Epidermal melanocyte (primary cell): ENCODE results near the gene MUS81.

Experiments
- DNase-seq: peaks from one replicate; pipeline ENCODE4 v3.0.0; 2011; ENCODE audit warnings: low spot score; ENCODE audit not compliant: insufficient read length

MUS81 gene

DNA sequence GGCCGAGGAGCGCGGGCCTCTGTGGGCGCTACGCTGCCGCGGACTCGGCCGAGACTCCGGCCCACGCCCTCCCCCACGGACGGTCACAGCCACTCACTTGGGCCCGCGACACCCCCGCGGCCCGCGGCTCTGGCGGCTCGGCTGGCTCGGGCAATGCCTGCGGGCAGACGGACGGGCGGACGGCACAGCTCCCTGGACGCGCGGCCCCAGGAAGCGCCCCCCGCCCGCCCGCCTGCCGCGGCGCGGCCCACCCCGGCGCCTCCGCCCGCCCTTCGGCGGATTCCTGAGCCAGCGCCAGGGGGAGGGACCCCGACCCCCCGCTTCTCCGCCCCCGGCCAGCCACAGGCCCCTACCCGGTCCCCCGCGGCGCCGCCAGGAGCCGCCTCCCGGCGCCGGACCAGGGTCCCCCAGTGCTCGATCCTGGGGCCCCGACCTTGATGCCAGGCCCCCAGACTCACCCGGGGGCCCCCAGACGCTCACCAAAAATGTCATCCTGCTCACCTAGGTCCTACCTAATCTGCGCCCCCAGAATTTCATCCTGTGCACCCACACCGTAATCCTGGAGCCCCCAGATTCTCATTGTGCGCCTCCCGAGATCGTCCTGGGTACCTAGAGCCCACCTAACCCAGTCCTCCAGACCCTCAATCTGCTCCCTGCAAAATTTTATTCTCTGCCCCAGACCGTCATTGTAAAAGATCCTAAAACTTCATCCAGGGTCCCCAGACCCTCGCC, 12.5 kb downstream of the MUS81 start, which contains the start of gene EFEMP2:
Gene EFEMP2, minus strand, starts transcription at position 215 of the 732 bp plus-strand sequence. CDS start 446 bp downstream, outside the sequence.
- no peak for DNase-seq

DNA sequence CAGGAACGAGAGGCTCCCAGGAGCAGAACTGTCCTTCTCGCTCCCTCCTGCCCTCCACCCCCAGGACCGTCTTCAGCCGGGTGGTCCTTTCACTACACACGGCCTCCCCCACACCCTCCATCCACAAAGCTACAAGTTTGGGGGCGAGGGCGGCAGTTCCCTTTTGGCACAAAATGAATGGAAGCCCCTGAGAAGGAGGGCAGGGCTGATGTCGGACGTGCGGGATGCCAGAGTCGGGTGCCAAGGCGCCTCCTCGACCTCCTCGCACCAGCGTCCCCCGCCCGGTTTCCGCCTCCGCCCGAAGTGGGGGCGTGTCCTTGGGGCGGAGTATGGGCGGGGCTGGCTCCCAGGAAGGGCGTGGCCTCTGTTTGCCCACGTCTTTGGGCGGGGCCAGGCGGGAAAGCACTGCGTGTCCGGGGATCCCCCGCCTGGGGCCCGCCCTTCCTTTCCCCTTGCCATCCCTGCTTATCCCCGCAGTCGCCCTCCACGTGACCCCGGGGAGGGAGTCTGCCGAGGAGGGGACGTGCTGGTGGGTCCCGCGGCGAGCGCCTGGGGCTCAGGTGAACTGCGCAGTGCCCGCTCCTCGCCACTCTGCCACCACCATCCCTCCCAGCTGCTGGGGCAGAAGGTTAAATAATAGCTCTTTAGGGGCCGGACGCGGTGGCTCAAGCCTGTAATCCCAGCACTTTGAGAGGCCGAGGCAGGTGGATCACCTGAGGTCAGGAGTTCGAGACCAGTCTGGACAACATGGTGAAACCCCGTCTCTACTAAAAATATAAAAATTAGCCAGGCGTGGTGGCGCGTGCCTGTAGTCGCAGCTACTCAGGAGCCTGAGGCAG, 13.3 kb downstream of the MUS81 start:
- DNase-seq = peak; percentile 92

DNA sequence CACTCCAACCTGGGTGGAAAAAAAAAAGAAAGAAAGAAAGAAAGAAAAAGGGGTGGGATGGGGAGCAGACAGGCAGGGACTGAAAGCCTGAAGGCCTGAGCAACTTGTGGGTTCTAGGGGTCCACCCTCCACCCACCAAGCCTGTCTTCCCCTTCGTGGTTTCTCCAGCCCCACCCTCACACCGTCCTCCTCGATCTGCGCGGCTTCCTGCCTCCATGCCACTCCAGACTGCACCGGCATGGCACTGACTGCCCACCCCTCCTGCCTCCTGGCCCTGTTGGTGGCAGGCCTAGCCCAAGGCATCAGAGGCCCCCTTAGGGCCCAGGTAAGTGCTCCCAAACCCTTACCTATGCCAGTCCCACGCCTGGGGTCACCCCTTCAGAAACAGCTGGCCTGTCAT, 19.4 kb downstream of the MUS81 start, which contains the start of gene CTSW:
Gene CTSW, plus strand, starts transcription at position 221 of the 400 bp plus-strand sequence. Its CDS starts 18 bp downstream, at position 239.
- no peak for DNase-seq

DNA sequence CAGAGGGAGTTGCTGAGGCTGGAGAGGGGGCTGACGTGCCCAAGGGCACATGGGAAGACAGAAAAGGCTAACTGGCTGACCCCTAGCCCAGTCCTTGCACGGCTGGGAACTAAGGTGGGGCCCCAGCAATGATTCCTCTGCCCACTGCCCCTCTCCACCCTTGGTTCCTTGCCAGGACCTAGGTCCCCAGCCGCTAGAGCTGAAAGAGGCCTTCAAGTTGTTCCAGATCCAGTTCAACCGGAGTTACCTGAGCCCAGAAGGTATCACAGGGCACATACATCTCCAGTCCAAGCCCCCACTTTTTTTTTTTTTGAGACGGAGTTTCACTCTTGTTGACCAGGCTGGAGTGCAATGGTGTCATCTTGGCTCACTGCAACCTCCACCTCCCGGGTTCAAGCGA, 19.8 kb downstream of the MUS81 start:
- no peak for DNase-seq

DNA sequence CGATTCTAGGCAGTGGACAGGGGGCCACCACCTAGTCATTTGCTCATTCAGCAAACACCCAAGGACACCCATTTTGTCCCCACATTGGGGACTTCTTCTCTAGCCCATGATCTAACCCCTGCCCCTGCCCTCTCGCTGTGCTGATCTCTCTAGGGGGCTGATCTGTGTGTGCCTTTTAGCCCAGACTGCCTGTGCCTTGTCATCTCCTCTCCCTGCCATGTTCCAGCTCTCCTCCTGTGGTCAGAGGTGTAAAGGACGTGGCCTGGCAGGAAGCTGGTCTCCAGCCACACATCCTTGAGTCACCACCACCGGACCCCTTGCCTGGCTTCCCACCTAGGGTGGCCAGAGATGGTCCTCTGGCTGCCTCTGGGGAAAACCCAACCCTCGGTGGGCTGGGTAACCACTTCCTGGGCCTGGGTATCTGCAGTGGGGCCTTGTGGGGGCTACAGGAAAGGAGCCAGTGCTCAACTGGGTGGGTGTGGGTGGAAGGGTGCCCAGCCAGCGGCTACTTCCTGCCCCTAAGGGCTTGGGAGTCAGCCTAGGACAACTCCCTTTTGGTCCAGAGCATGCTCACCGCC, 20.7 kb downstream of the MUS81 start:
- no peak for DNase-seq

DNA sequence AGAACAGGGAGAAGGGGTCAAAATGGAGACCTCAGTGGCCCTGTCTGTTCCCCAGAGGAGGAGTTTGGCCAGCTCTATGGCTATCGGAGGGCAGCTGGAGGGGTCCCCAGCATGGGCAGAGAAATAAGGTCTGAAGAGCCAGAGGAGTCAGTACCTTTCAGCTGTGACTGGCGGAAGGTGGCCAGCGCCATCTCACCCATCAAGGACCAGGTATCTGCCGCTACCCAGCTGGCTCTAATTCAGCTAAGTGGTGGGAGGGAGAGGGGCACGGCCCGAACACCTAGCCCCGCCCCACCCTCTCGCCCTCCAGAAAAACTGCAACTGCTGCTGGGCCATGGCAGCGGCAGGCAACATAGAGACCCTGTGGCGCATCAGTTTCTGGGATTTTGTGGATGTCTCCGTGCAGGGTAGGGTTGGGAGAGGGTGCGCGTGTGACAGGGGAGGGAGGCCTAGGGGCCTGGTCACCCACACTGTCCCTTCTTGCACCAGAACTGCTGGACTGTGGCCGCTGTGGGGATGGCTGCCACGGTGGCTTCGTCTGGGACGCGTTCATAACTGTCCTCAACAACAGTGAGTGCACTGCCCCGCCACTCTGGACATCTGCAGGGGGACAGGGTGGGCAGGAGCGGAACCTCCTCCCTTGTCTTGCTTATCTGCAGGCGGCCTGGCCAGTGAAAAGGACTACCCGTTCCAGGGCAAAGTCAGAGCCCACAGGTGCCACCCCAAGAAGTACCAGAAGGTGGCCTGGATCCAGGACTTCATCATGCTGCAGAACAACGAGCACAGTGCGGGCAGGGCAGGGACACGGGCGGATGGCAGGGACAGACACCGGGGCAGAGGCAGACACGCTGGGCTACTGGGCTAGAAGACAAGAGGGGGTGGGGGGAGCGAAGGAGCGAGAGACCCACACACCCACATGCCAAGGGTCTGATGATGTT, 22.2 kb downstream of the MUS81 start:
- no peak for DNase-seq

DNA sequence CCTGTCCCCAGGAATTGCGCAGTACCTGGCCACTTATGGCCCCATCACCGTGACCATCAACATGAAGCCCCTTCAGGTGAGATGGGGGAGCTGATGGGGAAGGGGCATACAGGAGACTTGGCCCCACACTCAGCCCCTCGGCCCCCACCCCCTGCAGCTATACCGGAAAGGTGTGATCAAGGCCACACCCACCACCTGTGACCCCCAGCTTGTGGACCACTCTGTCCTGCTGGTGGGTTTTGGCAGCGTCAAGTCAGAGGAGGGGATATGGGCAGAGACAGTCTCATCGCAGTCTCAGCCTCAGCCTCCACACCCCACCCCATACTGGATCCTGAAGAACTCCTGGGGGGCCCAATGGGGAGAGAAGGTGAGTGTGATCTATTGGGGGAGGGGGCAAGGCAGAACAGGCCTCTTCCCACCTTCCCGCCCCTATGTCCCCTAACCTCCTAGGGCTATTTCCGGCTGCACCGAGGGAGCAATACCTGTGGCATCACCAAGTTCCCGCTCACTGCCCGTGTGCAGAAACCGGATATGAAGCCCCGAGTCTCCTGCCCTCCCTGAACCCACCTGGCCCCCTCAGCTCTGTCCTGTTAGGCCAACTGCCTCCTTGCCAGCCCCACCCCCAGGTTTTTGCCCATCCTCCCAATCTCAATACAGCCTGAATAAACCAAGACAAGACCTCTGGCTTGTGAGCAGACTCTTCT, 23.0 kb downstream of the MUS81 start:
- DNase-seq = no peak

DNA sequence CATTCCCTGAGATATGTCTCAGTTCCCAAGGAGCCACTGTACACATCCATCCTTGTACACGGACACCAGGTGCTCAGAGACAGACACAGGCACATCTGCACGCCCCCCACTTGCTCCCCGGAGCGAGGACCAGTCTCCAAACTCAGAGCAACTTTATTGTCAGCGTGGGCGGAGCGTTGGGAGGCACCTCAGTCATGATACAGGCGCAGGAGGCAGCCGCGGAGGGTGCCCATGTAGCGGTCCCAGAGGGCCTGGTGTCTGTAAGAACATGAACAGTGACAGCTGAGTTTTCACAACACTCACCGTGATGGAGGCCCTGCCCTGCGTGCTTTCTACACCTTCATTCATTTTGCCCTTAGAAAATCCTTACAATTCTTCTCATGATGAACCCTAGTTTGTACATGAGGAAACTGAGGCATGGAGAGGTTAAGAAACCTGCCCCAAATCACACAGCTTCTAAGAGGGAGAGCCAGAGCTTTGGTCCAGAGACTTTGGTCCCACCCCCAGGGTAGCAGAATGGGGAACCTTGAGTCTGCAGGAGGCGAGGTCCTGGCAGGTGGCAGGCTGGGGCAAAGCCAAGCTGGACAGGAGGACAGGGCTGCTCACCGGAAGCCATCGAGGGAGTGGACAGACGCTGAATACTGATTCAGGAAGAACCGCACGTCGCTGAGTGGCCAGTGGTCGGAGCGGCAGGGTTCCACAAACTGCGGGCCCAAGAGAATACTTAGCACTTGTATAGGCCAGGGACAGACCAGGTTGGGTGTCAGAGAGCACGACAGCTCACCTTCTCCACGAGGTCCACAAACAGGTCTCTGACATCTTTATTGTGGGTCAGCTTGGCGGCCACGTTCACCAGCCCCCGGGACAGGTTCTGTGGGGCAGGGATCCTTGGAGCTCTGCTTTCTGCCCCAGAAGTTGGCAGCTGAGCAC, 23.8 kb downstream of the MUS81 start:
- no peak for DNase-seq

DNA sequence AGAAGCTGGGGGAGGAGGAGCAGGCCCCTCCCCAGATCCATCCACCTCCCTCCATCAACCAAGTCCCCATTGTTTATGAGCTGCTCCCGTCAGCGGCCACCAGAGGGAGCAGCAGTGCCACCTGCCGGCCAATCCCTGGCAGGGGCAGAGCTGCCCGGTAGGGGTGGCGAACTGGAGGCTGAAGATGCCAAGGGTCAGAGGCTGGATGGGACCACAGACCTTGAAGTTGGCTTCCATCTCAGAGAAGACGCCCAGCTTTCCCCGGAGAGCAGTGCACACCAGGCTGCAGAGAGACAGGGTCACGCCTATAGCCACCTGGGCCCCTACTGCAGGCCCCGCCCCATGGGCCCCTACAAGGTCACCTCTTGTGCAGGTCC, 24.5 kb downstream of the MUS81 start:
- peak; percentile 83 for DNase-seq

DNA sequence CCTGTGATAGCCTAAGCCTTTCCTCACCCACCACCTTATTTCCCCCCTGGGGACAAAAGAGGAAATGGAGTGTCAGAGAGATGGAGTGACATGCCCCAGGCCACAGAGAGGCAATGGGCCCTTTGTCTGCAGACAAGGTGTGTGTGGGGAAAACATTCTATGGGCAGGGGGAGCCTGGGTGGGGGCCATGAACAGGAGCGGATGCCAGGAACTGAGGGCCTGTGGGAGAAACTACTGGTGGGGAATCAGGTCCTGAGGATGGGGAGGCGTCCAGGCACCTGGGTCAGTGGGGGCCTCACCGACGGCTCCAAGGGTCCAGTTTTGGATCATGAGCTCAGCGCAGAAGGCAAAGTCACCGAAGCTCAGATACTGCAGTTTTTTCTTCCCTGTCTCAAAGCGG, 25.0 kb downstream of the MUS81 start:
- DNase-seq = no peak

DNA sequence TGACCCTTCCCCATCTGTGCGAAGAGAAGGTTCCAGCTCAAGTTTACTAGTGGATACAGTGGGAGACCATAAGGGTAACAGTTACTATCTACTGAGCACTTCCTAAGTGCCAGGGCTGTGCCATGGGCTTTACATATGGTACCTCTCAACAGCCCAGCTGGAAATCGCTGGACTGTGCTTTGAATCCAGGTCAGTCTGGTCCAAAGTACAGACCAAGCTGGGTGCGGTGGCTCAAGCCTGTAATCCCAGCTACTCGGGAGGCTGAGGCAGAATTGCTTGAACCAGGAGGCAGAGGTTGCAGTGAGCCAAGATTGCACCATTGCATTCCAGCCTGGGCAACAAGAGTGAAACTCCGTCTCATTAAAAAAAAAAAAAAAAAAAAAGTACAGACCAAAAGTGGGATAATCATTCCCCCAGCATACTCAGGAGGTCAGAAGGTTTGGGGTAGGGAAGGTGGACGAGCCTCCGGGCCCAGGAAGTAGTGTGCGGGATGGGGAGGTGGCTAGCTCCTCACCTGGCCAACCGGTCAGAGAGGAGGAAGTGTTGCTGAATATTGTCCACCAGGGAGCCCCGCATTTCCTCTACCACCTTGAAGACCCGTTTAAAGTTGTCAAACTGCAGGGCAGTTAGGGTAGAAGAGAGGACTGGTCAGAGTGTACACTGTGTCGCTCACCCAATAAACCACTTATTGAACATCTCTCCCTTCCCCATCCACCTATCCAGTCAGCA, 25.7 kb downstream of the MUS81 start:
- DNase-seq = no peak

DNA sequence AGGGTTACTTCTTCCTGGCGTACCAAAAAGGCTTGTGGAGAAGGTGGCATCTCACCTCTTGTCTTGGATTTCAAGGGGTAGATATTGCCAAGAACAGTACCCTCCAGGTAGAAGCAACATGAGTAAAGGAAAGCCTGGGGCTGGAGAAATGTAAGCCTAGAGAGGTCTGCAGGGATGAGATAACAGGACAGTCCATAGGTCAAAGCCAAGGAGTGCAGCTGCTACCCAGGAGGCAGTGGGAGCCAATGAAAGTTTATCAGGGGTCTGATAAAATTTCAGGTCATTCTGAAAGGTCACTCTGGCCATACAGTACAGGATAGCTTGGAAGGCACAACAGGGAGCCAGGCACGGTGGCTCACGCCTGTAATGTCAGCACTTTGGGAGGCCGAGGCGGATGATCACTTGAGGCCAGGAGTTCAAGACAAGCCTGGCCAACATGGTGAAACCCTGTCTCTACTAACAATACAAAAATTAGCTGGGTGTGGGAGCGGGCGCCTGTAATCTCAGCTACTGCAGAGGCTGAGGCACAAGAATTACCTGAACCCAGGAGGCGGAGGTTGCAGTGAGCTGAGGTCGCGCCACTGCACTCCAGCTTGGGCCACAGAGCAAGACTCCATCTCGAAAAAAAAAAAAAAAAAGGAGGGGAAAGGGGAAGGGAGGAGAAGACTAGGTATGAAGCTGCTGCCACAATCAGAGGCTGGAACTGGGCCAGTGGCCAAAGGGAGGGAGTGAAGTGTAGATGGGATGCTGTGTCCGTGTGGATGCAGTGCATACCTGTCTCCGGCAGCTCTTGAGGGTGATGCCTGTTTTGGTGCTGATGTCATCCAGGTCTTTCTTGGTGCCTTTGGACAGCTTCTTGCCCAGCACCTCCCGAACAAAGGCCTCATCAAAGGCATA, 26.8 kb downstream of the MUS81 start:
- DNase-seq = no peak

DNA sequence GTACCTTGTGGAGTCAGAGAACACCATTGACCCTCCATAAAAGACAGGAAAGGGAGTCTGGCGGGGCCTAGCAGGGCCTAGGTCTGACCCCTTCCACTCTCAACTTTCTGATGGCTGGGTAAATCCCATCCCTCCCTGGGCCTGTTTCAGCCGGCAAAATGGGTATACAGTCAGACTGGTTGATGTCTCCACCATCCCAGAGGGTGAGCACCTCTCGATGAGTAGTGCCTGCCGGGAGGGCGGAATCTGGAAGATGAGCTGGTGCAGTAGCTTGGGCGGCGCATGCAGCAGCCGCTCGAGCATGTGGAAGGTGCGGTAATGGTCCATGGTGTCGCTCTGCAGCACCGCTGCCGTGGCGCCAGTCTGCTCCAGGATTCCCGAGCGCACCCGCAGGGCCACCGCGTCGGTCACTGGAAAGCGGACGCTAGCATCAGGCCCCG, 27.5 kb downstream of the MUS81 start:
- DNase-seq = no peak

DNA sequence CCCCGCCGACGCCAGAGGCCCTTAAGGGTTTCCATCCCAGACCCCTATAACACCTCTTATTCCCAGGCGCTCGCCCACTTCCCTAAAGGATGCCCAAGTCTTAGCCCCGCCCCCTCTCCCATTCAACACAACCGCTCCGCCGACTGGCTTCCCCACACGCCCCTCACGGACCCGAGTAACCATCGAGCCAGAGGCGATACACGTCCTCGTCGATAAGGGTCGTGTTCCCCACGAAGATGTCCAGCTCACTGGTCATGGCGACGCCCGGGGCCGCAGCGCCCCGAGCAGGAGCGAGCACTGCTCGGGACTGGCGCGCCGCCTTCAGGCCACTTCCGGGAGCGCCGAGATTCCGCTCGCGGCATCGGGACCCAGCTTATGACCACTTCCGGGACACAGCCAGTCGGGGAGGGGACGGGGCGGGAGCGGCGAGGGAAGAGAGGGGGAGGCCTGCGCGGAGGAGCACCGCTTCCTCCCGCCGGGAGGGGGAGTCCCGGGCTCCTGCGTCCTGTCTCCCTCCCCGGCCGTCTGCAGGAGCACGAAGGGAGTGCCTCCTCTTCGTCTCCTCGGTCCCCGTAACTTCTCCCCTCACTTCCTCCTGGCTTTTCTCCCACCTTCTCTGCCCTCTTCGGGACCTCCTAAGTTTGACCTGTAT, 28.1 kb downstream of the MUS81 start, which contains the start of gene FIBP:
Gene FIBP, minus strand, starts transcription at position 309 of the 652 bp plus-strand sequence. Its CDS starts 53 bp downstream, at position 256.
- peak; percentile 96 for DNase-seq

DNA sequence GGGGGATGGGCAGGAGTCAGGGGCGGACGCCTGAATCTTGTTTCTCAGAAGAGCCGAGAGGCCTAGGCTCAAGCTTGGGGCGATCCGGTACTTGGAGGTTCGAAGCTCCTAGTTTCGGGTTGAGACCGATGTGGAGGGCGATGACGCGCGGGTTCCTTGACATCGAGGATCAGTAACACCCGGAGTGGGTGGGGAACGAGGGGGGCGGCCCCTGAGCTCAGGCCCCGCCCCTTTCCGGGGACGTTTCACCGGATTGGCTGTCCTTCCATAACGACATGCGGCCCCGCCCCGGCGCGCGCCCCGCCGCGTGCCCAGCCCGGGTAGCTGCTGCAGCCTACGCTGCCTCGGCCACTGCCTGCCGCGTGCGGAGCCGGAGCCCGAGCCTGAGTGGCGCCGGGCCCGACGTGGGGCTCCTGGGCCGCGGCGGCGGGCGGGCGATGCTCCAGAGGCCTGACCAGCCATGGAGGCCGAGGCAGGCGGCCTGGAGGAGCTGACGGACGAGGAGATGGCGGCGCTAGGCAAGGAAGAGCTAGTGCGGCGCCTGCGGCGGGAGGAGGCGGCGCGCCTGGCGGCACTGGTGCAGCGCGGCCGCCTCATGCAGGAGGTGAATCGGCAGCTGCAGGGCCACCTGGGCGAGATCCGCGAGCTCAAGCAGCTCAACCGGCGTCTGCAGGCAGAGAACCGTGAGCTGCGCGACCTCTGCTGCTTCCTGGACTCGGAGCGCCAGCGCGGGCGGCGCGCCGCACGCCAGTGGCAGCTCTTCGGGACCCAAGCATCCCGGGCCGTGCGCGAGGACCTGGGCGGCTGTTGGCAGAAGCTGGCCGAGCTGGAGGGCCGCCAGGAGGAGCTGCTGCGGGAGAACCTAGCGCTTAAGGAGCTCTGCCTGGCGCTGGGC, 30.3 kb downstream of the MUS81 start, which contains the start of gene CCDC85B:
Gene CCDC85B, plus strand, starts transcription at position 350 of the 895 bp plus-strand sequence. Its CDS starts 111 bp downstream, at position 461.
- peak; percentile 94 for DNase-seq
